Measurements from ENCODE around the gene HOMER3. TPM values are rescaled to one million over a fixed set of nuclear protein-coding genes. Genes with fewer than 3 reads are reported as not detected.
A peak's percentile ranks its signal among the peaks of the same experiment; 100 is the strongest.

The HOMER3 gene
- total and polyA plus RNA-seq, 2 of the 13 experiments (the other 11 are each of a cell fraction or from before 2014, with no cell fraction given), result 21.3 to 27.3 TPM

DNA sequence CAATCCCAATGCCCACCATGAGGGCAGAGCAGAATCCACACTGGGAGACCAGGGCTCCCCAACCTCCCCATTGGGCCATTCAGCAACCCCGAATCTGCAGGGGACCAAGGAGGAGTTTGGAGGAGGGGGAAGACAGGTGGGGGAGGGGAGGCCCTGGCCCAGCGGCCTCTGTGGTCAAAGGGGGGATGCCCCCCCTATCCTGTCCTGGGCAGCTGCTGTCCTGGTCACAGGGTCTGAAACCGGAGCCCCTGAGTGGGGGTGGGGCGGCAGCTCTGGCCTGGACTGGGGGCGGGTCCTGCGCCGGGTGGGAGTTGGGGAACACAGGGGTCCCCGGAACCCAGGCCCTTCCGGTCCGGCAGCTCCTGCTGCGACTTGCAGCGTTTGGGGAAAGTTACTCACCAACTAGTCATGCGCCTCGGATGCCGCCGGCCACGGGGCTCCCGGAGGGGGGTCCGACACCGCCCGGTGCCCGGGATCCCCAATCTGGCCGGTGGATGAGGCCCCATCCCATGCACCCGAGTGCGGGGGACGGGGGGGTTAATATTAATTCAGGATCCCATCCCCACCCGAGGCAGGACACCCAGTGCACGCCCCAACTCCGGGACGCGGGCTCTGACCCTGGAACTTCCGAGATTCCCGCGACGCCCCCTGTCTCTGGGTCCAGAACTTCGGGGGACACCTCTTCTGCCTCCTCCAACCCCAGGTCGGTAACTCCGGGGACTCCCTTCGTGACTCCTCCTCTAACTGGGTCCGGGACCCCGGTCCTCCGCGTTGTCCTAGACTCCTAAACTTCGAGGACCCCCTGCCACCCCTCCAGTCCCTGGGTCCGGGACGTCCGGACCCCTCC lies 872 bp downstream of the HOMER3 start (continued):
- TF ChIP-seq MAZ (IDR thresholded peaks at IDR 0.05; ENCODE audit: borderline replicate concordance, low read depth, low read length) (no peak), MAZ (CRISPR knock-in tag; IDR thresholded peaks at IDR 0.05; ENCODE audit: low read depth) (no peak), PAX8 (CRISPR knock-in tag; IDR thresholded peaks at IDR 0.05; ENCODE audit: borderline replicate concordance) (no peak), KLF16 (CRISPR knock-in tag; IDR thresholded peaks at IDR 0.05) (no peak), NFE2L2 (IDR thresholded peaks at IDR 0.05; ENCODE audit: low read length) (no peak), SMYD3 (CRISPR knock-in tag; IDR thresholded peaks at IDR 0.05) (no peak), ZNF12 (CRISPR knock-in tag; IDR thresholded peaks at IDR 0.05) (no peak), MBNL3 (CRISPR knock-in tag; conservative IDR thresholded peaks at IDR 0.05) (no peak), ZNF781 (CRISPR knock-in tag; IDR thresholded peaks at IDR 0.05; ENCODE audit: borderline replicate concordance, not compliant biosample characterization) (no peak), ZNF572 (CRISPR knock-in tag; IDR thresholded peaks at IDR 0.05) (no peak)
- TF ChIP-seq, protein P1, sequence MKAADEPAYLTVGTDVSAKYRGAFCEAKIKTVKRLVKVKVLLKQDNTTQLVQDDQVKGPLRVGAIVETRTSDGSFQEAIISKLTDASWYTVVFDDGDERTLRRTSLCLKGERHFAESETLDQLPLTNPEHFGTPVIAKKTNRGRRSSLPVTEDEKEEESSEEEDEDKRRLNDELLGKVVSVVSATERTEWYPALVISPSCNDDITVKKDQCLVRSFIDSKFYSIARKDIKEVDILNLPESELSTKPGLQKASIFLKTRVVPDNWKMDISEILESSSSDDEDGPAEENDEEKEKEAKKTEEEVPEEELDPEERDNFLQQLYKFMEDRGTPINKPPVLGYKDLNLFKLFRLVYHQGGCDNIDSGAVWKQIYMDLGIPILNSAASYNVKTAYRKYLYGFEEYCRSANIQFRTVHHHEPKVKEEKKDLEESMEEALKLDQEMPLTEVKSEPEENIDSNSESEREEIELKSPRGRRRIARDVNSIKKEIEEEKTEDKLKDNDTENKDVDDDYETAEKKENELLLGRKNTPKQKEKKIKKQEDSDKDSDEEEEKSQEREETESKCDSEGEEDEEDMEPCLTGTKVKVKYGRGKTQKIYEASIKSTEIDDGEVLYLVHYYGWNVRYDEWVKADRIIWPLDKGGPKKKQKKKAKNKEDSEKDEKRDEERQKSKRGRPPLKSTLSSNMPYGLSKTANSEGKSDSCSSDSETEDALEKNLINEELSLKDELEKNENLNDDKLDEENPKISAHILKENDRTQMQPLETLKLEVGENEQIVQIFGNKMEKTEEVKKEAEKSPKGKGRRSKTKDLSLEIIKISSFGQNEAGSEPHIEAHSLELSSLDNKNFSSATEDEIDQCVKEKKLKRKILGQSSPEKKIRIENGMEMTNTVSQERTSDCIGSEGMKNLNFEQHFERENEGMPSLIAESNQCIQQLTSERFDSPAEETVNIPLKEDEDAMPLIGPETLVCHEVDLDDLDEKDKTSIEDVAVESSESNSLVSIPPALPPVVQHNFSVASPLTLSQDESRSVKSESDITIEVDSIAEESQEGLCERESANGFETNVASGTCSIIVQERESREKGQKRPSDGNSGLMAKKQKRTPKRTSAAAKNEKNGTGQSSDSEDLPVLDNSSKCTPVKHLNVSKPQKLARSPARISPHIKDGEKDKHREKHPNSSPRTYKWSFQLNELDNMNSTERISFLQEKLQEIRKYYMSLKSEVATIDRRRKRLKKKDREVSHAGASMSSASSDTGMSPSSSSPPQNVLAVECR (CRISPR knock-in tag; IDR thresholded peaks at IDR 0.05; ENCODE audit: borderline replicate concordance), result peak; percentile 37; the same call in 1 of the 2 replicates
- TF ChIP-seq, protein P2, sequence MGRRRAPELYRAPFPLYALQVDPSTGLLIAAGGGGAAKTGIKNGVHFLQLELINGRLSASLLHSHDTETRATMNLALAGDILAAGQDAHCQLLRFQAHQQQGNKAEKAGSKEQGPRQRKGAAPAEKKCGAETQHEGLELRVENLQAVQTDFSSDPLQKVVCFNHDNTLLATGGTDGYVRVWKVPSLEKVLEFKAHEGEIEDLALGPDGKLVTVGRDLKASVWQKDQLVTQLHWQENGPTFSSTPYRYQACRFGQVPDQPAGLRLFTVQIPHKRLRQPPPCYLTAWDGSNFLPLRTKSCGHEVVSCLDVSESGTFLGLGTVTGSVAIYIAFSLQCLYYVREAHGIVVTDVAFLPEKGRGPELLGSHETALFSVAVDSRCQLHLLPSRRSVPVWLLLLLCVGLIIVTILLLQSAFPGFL (CRISPR knock-in tag; IDR thresholded peaks at IDR 0.05), result no peak
- TF ChIP-seq, protein P3, sequence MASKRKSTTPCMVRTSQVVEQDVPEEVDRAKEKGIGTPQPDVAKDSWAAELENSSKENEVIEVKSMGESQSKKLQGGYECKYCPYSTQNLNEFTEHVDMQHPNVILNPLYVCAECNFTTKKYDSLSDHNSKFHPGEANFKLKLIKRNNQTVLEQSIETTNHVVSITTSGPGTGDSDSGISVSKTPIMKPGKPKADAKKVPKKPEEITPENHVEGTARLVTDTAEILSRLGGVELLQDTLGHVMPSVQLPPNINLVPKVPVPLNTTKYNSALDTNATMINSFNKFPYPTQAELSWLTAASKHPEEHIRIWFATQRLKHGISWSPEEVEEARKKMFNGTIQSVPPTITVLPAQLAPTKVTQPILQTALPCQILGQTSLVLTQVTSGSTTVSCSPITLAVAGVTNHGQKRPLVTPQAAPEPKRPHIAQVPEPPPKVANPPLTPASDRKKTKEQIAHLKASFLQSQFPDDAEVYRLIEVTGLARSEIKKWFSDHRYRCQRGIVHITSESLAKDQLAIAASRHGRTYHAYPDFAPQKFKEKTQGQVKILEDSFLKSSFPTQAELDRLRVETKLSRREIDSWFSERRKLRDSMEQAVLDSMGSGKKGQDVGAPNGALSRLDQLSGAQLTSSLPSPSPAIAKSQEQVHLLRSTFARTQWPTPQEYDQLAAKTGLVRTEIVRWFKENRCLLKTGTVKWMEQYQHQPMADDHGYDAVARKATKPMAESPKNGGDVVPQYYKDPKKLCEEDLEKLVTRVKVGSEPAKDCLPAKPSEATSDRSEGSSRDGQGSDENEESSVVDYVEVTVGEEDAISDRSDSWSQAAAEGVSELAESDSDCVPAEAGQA (IDR thresholded peaks at IDR 0.05; ENCODE audit: low read depth), result no peak
- TF ChIP-seq, protein P3 (CRISPR knock-in tag; IDR thresholded peaks at IDR 0.05; ENCODE audit: borderline replicate concordance), result no peak
- TF ChIP-seq, protein P4, sequence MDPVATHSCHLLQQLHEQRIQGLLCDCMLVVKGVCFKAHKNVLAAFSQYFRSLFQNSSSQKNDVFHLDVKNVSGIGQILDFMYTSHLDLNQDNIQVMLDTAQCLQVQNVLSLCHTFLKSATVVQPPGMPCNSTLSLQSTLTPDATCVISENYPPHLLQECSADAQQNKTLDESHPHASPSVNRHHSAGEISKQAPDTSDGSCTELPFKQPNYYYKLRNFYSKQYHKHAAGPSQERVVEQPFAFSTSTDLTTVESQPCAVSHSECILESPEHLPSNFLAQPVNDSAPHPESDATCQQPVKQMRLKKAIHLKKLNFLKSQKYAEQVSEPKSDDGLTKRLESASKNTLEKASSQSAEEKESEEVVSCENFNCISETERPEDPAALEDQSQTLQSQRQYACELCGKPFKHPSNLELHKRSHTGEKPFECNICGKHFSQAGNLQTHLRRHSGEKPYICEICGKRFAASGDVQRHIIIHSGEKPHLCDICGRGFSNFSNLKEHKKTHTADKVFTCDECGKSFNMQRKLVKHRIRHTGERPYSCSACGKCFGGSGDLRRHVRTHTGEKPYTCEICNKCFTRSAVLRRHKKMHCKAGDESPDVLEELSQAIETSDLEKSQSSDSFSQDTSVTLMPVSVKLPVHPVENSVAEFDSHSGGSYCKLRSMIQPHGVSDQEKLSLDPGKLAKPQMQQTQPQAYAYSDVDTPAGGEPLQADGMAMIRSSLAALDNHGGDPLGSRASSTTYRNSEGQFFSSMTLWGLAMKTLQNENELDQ (CRISPR knock-in tag; IDR thresholded peaks at IDR 0.05; ENCODE audit: borderline replicate concordance), result no peak
